HG02759 (cell line): ENCODE results near the gene PITRM1.
"Not testable (repeated sequence)": the region's sequence is repeated elsewhere in the genome, so short reads cannot be mapped to it uniquely, and the experiment has no call there.

Source experiments
- ATAC-seq: cut with Tn5 transposase; IDR thresholded peaks from one replicate; pipeline ENCODE4 v1.9.1; 2021; ENCODE audit warnings: mild to moderate bottlenecking, moderate library complexity; ENCODE audit not compliant: unreplicated experiment

Gene PITRM1

DNA sequence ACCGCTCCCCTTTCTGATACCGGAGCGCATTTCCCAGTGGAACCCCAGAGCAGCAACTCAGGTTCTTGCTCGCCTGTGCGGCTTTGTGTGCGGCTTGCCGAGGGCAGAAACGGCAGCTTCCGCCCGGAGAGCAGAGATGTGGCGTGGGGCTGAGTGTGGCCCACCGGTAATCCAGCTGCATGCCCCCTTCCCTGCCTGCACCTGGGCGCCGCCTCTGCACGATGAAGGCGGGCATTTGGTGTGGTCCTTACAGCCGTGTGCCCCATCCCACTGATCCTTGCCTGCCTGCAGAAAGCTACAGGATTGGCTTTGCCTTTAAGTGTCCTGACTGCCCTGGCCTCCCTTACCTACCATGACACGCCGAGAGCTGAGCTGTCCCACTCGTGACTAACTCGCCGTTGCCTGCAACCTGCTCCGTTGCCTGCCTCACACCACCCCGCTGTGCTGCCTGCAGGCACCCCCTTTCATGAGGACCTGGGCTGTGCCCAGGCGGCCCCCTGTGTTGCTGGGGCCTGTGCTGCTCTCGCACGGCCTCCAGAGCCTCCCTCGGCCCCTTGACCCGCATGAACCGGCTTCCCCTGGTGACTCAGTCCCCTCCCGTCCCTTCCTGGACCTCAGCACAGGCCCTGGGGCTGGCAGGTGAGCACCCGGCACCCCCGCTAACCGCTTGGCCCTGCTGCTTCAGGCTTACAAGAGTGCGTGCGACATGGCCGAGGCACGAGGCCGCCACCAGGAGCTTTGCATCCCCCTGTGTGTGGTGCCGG, 48.0 kb downstream of the PITRM1 start:
- no peak for ATAC-seq

DNA sequence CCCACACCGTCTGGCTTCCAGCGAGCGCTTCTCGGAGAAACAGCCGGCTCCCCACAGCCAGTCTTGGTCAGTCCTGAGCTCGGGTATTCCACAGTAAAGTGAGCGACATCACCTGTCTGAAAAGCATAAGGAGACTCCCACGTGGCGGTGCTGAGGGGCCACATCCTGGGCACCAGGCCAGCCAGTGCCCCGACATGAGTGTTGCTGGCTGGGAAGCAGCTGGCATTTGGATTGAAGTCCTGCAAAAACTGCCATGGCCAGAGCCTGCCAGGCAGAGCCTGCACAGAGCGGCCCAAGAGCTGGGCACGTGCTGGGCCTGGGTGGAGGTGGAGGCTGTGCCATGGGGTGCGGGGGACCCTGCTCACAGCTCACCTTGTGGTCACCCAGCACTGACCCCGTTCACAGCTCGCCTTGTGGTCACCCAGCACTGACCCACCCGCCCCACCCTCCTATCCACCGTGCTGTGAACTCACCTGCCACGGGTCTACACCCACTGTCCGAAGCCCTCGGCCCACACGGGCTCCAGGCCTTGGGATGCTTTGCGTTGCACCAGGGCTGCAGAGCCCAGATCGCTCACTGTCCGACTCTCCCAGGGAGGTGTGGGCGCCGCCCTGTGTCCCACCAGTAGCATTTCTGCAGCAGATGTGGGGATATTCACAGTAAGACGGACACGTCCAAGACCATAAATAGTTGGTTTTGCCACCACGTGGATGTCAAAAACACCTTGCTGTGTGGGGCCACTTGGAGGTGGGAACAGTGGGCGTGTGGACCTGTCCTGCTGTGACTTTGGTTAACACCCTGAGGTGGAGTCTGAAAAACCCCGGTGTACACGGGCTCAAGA, 48.8 kb downstream of the PITRM1 start:
- ATAC-seq, result no peak

DNA sequence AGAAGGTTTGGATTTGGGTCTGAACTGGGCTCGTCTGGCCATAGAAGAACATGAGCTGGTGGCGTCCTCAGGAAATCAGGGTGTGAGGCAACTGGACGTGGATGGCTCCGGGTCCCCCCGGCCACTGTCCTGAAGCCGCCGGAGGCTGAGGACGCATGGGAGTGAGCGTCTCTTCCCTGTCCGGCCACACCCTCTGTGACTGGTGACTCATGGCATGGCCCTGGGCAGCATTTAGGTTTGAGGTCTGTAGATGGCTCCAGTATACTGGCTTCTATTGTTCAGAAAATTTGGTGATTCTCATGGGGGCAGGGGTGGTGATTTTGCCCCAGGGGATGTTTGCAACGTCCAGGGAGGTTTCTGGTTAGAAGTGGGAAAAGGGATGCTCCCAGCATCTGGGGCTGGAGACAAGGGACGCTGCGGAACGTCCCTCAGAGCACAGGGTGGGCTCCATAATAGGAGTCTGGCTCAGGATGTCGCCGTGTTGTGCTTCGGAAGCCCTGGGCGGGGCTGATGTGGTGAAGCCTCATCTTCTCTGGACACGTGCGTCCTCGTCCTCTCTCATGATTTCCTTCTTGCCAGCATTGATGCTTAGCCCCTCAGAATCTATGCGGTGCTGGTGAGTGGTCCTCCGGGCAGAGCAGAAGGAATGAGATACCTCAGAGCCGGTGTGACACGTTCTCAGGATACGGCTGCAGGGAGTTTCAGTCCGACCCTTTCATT, 49.9 kb downstream of the PITRM1 start:
- no peak for ATAC-seq

DNA sequence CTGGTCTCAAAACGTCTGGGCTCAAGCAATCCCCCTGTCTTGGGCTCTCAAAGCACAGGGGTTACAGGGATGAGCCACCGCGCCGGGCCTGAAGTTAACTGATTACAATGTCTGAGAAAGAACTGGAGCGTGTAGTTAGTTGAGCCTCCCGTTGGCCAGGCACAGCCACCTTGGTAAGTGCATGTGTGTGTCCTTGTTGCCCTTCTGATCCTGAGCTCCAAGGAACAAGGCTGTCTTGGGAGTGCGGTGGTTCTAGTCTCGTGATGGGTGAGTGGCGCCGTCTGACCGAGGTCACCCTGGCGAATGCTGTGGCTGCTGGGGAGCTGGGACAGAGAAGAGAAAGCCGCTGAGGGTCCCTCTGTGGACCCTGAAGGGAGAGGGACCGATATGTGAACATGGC, 50.5 kb downstream of the PITRM1 start:
- ATAC-seq, result no peak

DNA sequence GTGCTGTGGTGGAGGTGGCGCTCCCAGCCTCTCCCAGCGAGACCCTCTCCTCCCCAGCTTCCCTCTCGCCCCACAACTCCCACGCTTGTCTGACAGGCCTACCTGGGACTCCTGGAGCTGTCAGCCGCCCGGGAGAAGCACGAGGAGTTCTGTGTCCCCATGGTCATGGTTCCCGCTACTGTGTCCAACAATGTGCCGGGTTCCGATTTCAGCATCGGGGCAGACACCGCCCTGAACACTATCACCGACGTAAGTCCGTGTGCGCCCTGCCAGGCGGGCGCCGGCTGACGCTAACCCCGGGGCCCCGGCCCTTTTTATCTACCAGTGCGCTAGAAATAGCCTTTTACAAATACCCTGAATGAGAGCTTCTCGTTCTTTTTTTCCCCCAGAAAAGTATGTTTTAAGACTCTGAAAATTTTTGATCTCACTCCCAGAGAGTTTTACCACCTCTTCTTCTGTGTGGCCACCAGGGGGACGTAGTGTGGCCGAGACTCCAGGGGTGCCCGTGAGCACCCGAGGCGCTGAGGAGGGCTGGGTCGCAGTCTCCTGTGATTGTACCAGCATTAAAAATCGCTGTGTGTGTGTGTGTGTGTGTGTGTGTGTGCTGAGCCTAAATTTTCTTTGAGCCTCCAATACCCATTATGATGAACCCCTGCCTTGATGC, 52.7 kb downstream of the PITRM1 start:
- ATAC-seq, result no peak

DNA sequence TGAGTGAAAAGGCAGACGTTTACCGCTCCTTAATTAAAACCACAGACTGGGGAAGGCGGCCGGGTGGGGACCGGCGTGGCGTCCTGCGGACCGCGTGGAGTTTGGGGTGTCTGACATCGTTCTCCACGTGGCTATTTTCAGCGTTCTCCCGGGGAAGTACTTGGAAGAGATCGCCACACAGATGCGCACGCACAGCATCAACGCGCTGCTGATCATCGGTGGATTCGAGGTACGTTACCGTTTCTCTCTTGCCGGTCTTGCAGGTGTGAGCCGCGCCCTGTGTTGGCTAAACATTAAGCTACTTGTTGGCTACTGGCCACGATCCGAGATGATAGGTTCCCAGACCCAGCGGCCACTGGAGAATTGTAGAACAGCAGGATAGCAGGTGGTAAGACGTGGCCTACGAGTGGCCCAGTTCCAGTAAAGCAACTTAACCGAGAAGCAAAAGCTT, 53.9 kb downstream of the PITRM1 start:
- no peak for ATAC-seq

DNA sequence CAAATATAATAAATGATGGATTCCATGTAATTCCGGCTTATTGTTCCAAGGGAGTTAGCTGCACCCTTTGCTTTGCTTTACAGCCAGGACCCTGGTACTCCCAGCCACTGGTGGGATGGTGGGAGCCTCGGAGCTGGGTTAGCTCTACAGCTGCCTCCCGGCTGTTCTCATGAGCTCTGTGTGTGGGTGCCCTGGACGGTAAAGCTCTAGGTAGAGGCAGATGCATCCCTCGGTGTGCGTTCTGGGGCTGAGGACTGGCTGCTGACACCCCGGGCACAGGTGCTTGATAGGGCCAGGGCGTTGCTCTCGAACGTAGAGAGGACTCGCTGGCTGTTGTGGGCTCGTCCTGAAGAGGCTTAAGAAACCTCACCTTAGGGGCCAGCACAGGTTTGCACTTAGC, 55.1 kb downstream of the PITRM1 start:
- no peak for ATAC-seq

DNA sequence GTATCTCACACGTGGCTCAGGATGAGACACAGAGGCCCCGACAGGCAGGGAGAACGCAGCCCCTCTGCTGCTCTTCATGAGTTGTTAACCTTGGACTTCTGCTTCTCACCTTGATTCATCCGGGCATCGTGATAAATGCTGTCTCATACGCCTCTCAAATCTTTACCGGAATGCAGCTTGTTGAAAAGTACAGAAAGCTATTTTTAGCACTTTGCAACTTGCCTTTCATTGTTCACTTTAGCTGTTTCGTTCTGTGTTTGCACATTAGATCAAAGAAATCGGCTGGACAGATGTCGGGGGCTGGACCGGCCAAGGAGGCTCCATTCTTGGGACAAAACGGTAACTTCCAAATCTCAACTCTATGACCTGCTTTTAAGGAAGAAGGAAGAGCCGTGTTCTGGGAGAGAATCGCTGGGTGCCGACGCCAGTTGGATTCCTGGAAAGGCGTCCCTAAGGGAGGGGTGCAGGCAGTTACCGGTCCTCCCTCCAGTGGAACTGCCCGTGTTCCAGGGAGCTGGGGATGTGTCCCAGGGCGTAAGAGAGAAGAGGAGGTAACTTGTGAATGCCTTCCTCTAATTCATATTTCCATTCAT, 56.0 kb downstream of the PITRM1 start:
- ATAC-seq, result no peak

DNA sequence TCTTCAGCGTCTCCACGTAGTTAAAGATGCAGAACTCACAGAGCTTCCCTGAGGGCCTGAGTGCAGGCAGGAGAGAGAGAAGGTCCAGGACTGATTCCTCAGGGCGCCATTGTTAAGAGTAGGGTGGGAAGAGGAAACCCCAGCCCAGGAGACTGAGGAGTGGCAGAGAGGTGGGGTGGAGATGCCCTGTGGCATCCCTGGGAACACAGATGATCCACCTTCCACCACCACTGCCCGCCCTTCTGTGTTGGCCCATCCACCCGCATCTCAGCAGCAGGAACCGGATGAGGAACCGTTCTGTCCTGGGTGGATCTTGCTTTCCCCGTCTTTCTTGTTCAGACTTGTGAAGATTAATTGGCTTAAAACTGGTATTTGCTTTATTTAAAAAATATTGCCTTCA, 56.9 kb downstream of the PITRM1 start:
- no peak for ATAC-seq

DNA sequence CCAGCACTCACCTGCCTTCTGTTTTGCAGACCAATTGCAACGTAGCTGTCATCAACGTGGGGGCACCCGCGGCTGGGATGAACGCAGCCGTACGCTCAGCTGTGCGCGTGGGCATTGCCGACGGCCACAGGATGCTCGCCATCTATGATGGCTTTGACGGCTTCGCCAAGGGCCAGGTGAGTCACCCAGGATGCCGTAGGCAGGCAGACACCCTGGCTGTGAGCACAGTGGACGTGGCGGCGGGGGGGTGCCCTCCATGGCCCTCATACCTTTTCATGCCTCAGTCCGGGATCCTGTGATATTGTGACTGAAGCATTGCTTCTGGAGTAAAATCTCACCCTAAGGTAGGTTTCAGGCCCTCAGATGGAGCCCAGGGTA, 59.2 kb downstream of the PITRM1 start:
- no peak for ATAC-seq

DNA sequence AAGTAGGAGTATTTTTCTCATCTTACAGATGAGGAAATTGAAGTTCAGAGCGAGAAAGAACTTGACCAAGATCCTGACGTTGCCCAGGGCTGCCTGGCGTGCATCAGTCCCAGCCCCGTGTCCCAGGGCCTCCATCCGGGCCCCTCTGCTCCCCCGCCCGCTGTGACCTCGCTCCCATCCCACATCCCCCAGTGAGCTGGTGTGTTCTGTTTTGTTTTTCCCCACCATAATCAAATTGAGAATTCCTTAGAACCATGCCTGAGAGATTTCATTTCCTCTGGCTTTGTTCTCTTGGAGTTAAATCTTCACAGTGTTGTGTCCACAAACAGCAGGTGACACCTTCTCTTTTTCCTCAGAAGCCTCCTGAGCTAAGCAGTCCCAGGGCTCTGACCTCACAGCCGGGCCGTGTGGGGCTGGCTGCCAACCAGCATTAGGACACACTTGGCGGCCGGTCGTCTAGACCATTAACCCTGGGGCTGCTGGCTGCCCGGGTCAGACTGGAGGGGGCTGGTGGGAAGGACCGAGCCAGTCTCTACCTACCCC, 60.9 kb downstream of the PITRM1 start:
- no peak for ATAC-seq

DNA sequence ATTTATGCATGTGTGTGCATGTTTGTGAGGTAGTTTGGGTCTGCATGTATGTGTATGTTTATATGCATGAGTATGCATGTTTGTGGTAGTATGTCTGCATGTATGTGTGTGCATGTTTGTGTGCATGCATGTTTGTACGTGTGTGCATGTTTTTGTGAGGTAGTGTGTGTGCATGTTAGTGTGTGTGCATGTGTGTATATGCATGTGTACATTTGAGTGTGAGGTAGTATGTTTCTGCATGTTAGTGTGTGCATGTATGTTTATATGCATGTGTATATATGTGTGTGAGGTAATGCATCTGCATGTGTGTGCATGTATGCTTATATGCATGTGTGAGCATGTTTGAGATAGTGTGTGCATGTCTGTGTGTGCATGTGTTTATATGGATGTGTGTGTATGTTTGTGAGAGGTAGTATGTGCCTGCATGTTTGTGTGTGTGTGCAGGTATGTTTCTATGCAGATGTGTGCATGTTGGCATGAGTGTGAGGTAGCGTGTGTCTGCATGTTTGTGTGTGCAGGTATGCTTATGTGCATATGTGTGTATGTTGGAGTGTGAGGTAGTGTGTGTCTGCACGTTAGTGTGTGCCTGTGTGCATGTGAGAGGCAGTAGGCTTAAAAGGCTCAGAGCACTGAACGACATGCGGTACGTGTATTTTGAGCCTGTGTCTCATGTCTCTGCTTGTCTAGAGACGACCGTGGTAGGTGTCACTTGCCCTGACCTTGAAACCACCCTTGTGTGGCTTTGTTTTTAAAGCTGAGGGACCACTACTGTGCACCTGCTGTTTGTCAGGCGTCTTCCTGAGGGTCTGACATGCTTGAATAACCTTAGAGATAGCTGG, 61.6 kb downstream of the PITRM1 start:
- ATAC-seq, result no peak

DNA sequence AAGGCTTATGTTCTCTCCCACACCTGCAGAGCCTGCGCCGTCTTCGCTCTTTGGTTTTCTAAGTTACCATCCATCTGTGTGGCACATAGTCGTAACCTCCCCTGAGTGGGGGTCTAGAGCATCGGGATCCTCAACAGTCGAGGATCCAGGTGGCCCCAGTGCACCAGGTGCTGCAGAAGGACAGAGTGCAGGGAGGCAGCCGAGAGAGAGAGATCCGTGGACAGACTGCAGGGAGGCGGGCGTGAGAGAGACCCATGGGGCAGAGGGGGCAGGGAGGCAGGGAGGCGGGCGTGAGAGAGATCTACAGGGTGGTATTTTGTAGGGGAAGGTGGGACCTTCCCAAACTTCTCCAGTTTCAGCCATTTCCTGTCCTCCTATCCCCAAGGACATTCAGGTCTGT, 62.9 kb downstream of the PITRM1 start:
- no peak for ATAC-seq

DNA sequence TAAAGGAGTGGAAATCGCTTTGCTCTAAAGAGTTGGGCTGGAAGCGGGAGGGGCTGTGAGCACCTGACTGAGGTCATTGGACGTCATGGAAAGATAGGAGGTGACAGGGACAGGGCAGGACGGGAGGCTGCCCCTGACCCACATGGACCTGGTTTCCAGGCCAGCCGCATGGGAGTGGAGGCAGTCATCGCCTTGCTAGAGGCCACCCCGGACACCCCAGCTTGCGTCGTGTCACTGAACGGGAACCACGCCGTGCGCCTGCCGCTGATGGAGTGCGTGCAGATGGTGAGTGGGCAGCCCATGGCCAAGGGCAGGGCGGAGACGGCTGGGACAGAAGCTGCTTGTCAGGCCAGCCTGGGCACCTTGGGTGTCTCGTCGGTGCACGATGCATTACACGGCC, 63.4 kb downstream of the PITRM1 start:
- no peak for ATAC-seq

DNA sequence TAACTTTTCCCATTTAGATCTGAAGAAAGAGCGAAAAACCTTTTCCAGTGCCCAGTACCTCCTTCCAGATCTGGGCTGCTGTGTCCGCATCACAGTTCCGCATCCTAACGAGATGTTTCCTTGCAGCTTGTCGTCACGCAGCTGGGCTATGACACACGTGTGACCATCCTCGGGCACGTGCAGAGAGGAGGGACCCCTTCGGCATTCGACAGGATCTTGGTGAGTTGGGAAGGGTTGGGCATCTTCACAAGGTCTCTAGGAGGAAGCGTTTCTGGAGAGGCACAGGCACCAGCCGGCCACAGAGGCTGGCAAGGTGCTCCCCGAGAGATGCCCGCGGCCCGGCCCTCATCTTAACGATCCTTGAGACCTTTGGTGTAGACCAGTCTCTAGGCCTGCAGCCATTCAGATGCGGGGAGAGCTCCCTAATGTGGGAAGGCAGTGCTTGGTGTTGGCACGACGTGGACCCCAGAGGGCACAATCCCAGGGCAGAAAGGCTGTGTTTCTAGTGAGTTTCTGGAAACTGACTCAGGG, 63.9 kb downstream of the PITRM1 start:
- no peak for ATAC-seq

DNA sequence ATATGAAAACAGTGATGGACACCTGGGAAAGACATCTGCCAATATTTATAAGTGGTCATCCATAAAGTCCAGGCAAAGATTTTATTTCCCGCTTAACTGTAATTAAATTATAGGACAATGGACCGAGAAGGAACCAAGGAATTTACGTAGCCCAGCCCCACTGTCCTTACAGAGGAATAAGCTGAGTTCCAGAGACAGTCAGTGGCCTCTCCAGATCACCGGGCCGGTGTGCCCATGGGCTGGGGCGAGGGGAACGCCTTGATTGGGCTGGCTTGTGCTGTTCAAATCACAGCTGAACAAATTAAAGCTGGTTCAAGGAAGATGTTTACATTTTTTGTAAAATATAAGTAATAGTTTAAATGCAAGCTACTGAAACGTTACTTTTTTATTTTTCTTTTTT, 64.5 kb downstream of the PITRM1 start:
- no peak for ATAC-seq

DNA sequence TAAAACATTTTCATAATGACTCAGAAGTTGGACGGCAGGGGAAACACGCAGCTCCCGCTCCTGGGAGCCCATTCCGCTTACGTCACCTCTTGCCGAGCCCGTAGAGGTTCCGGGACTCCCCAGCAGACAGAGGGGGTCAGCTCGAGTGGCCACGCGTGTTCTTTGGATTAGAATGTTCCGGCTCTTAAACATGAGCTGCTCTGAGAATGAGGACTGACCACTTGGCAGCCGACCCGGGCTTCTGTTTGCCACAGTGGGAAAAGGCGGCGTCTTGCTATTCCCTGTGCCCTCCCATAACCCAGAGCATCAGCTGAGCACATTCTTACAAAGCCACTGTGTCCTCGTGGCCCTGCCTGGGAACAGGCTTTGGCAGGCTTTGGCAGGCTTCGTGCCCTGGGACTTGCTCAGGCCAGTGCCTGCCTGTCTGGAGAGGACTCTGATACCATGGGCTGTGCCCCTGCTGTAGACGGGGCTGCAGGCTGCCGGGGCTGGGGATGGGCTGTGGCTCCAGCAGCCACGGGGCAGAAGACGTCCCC, 65.1 kb downstream of the PITRM1 start:
- no peak for ATAC-seq

DNA sequence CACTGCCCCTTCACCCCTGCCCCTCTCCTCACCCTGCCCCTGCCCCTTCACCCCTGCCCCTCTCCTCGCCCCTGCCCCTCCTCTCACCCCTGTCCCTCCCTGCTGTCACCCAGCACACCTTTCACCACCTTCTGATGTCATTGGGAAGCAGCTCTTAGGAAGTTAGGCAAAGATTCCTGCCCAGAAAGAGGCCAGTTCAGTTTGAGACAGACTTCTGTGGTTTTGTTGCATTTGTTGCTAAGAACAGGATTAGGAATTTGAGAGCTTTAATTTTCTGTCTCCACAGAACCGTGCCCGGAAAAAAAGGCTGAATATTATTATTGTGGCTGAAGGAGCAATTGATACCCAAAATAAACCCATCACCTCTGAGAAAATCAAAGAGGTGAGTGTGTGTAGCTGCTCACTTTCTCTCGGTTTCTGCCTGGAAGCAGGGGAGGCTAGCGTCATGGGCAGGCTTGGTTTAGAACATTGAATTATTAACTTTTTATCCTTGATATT, 65.6 kb downstream of the PITRM1 start:
- no peak for ATAC-seq

DNA sequence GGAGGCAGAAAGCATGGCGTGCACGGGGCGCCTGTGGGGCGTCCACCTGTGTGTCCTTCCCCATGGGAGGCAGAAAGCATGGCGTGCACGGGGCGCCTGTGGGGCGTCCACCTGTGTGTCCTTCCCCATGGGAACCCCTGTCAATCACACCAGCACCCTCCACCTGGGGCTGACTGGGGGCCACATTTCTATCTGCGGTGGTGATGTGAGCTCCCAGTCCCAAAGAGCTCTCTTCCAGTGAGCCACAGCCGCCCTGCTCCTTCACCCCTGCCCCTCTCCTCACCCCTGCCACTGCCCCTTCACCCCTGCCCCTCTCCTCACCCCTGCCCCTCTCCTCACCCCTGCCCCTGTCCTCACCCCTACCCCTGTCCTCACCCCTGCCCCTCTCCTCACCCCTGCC, 66.3 kb downstream of the PITRM1 start:
- ATAC-seq, result not testable (repeated sequence)
